MM.1S (cell line): ENCODE data around the gene DECR2.

Experiments
- DNase-seq: peaks from one replicate; pipeline ENCODE4 v3.0.0-alpha.2; 2015
- H2AFZ ChIP-seq: fragments of 300-600 bp; sonication (generic); 2 replicates; pipeline ENCODE4 v1.6.0; 2016; ENCODE audit warnings: antibody characterized with exemption, low read length
- H3F3A ChIP-seq: fragments of 300-600 bp; sonication (generic); 2 replicates; pipeline ENCODE4 v1.6.1; 2016; ENCODE audit warnings: mild to moderate bottlenecking, antibody characterized with exemption, low read length, moderate library complexity, mixed read lengths; ENCODE audit not compliant: insufficient read depth
- H3K27ac ChIP-seq: fragments of 300-600 bp; sonication (generic); 2 replicates; pipeline ENCODE4 v1.5.1; 2016; ENCODE audit warnings: mild to moderate bottlenecking, low read length
- H3K27me3 ChIP-seq: fragments of 300-600 bp; sonication (generic); replicated peaks from 2 replicates; pipeline ENCODE4 v1.6.0; 2016; ENCODE audit warnings: low read length; ENCODE audit not compliant: insufficient read depth
- H3K36me3 ChIP-seq: fragments of 300-600 bp; sonication (generic); replicated peaks from 2 replicates; pipeline ENCODE4 v1.6.1; 2016; ENCODE audit warnings: mild to moderate bottlenecking, low read length, mixed read lengths; ENCODE audit not compliant: insufficient read depth
- H3K4me1 ChIP-seq: fragments of 300-600 bp; sonication (generic); 2 replicates; pipeline ENCODE4 v1.6.1; 2016; ENCODE audit warnings: low read length, mixed read lengths
- H3K4me2 ChIP-seq: fragments of 300-600 bp; sonication (generic); 2 replicates; pipeline ENCODE4 v1.6.0; 2016; ENCODE audit warnings: low read depth, low read length
- H3K4me3 ChIP-seq: fragments of 300-600 bp; sonication (generic); 2 replicates; pipeline ENCODE4 v1.5.1; 2016; ENCODE audit warnings: low read length, mixed read lengths
- H3K79me2 ChIP-seq: fragments of 300-600 bp; sonication (generic); 2 replicates; pipeline ENCODE4 v1.6.1; 2016; ENCODE audit warnings: mixed run types, low read length, mixed read lengths
- H3K9ac ChIP-seq: fragments of 300-600 bp; sonication (generic); 2 replicates; pipeline ENCODE4 v1.6.1; 2016; ENCODE audit warnings: low read length, mixed read lengths
- H3K9me2 ChIP-seq: fragments of 300-600 bp; sonication (generic); replicated peaks from 2 replicates; pipeline ENCODE4 v1.6.1; 2016; ENCODE audit warnings: mild to moderate bottlenecking, low read length, mixed read lengths; ENCODE audit not compliant: insufficient read depth
- H3K9me3 ChIP-seq: fragments of 300-600 bp; sonication (generic); replicated peaks from 2 replicates; pipeline ENCODE4 v1.6.1; 2016; ENCODE audit warnings: mild to moderate bottlenecking, low read length, mixed read lengths; ENCODE audit not compliant: insufficient read depth
- H4K20me1 ChIP-seq: fragments of 300-600 bp; sonication (generic); 2 replicates; pipeline ENCODE4 v1.6.1; 2016; ENCODE audit warnings: mild to moderate bottlenecking, low read length, moderate library complexity, mixed read lengths; ENCODE audit not compliant: insufficient read depth
- CTCF ChIP-seq: fragments of 300-600 bp; sonication (generic); IDR thresholded peaks from 2 replicates; pipeline ENCODE4 v1.5.1; 2016; ENCODE audit warnings: antibody characterized with exemption, low read length, mixed read lengths
- EZH2 ChIP-seq: fragments of 300-600 bp; sonication (generic); optimal IDR thresholded peaks from 2 replicates; pipeline ENCODE3; 2017; ENCODE audit warnings: low read depth, mild to moderate bottlenecking, antibody characterized with exemption, low read length, mixed read lengths
- EZH2phosphoT487 ChIP-seq: fragments of 300-600 bp; sonication (generic); IDR thresholded peaks from 2 replicates; pipeline ENCODE4 v1.6.1; 2018; ENCODE audit warnings: antibody characterized with exemption, low read length

Gene DECR2

GRCh38 chr16:445566-445965 lies 43.9 kb downstream of the DECR2 start:
- no peak overlapping the region for H3K27ac ChIP-seq
- no peaks in the 10 kb centered on the region for H3F3A ChIP-seq
- H3K79me2 ChIP-seq: peaks cover 10% of the 10 kb centered on the region
- no peak overlapping the region for H3K4me2 ChIP-seq
- H3K4me3 ChIP-seq: no peak overlapping the region
- TF ChIP-seq CTCF: no peak
- no peak for TF ChIP-seq EZH2phosphoT487
- no peak for TF ChIP-seq EZH2
- H3K27me3 ChIP-seq: no peaks in the 10 kb centered on the region
- no peaks in the 10 kb centered on the region for H3K9me2 ChIP-seq
- H3K4me1 ChIP-seq: no peaks in the 10 kb centered on the region
- H3K36me3 ChIP-seq: no peaks in the 10 kb centered on the region
- H3K9me3 ChIP-seq: no peaks in the 10 kb centered on the region
- DNase-seq: no peak
- H2AFZ ChIP-seq: no peak overlapping the region
- H3K9ac ChIP-seq: no peak overlapping the region
- H4K20me1 ChIP-seq: no peaks in the 10 kb centered on the region

- H4K20me1 ChIP-seq: no peaks in the 10 kb centered on the region
- H2AFZ ChIP-seq: no peak overlapping the region
- no peak overlapping the region for H3K27ac ChIP-seq
- no peaks in the 10 kb centered on the region for H3K4me1 ChIP-seq
- H3K9me3 ChIP-seq: no peaks in the 10 kb centered on the region
- H3K9me2 ChIP-seq: no peaks in the 10 kb centered on the region
- DNase-seq: no peak
- no peak overlapping the region for H3K9ac ChIP-seq
- H3K79me2 ChIP-seq: peaks cover 3% of the 10 kb centered on the region; the same call in 1 of the 2 replicates
- no peaks in the 10 kb centered on the region for H3F3A ChIP-seq
- TF ChIP-seq EZH2: no peak
- no peak for TF ChIP-seq EZH2phosphoT487
- TF ChIP-seq CTCF: no peak
- no peak overlapping the region for H3K4me3 ChIP-seq
- no peaks in the 10 kb centered on the region for H3K36me3 ChIP-seq
- no peak overlapping the region for H3K4me2 ChIP-seq
- no peaks in the 10 kb centered on the region for H3K27me3 ChIP-seq
These were observed 48.7 kb downstream of the DECR2 start for GRCh38 chr16:450385-450784.

GRCh38 chr16:450785-451512 lies 49.3 kb downstream of the DECR2 start:
- Histone ChIP-seq H3K4me1 (no peaks in the 10 kb centered on the region), H3K36me3 (no peaks in the 10 kb centered on the region), H3K9ac (no peak overlapping the region), H3K4me3 (no peak overlapping the region), H2AFZ (no peak overlapping the region), H3K9me2 (no peaks in the 10 kb centered on the region), H4K20me1 (no peaks in the 10 kb centered on the region), H3K4me2 (no peak overlapping the region), H3K79me2 (peaks cover 3% of the 10 kb centered on the region; the same call in 1 of the 2 replicates), H3K27ac (no peak overlapping the region), H3K9me3 (no peaks in the 10 kb centered on the region), H3K27me3 (no peaks in the 10 kb centered on the region), H3F3A (no peaks in the 10 kb centered on the region)
- no peak for DNase-seq
- no peak for TF ChIP-seq CTCF
